ENCODE measurements around the gene PPP6R2. TPM values are rescaled to one million over a fixed set of nuclear protein-coding genes. Genes with fewer than 3 reads are reported as not detected.
A peak's percentile ranks its signal among the peaks of the same experiment; 100 is the strongest.

Gene PPP6R2
- total and polyA plus RNA-seq, 11 donors: 29.6 to 68.1 (median 41.5) TPM

DNA sequence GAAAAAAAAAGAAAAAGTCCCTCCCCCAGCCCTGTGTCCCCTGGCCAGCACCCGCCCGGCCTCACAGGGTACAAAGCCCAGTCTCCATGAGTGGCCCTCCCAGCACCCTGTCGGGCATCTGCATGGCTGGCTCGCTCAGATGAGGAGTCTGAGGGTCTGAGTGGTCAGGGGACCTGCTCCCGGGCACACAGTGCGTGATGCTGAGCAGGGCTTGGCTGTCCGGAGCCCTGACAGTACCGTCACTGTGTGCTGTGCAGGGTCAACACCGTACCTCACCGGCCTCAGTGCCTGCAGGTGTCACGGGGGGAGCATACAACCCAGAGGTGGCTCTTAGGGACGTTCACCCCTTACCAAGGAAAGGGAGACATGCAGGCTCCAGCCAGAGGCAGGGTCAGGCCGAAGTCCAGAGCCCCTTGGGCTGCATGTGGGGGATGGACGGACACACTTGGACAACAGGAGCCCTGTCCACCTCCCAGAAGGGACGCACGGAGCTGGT lies 32.1 kb upstream of the PPP6R2 start:
- H3K36me3 ChIP-seq: no peaks in the 10 kb centered on the region
- H3K4me3 ChIP-seq: no peak overlapping the region
- intact Hi-C loops (cut with DNase I): no loop called here
- H3K27ac ChIP-seq: no peak overlapping the region
- no peaks in the 10 kb centered on the region for H3K27me3 ChIP-seq
- no peak for TF ChIP-seq POLR2A (IDR thresholded peaks at IDR 0.05)
- TF ChIP-seq, protein P1, sequence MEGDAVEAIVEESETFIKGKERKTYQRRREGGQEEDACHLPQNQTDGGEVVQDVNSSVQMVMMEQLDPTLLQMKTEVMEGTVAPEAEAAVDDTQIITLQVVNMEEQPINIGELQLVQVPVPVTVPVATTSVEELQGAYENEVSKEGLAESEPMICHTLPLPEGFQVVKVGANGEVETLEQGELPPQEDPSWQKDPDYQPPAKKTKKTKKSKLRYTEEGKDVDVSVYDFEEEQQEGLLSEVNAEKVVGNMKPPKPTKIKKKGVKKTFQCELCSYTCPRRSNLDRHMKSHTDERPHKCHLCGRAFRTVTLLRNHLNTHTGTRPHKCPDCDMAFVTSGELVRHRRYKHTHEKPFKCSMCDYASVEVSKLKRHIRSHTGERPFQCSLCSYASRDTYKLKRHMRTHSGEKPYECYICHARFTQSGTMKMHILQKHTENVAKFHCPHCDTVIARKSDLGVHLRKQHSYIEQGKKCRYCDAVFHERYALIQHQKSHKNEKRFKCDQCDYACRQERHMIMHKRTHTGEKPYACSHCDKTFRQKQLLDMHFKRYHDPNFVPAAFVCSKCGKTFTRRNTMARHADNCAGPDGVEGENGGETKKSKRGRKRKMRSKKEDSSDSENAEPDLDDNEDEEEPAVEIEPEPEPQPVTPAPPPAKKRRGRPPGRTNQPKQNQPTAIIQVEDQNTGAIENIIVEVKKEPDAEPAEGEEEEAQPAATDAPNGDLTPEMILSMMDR (IDR thresholded peaks at IDR 0.05): no peak
- no peaks in the 10 kb centered on the region for H3K9me3 ChIP-seq
- ATAC-seq (no peak), DNase-seq (peak in 2 of 5 donors; percentile 15 to 63)
- WGBS, 4 donors: 92 to 93% (median 93%) methylated on average over 11 to 16 of the region's 16 CpGs
- H3K4me1 ChIP-seq: peaks cover 0 to 49% (median 25%) of the 10 kb centered on the region in 12 donors

DNA sequence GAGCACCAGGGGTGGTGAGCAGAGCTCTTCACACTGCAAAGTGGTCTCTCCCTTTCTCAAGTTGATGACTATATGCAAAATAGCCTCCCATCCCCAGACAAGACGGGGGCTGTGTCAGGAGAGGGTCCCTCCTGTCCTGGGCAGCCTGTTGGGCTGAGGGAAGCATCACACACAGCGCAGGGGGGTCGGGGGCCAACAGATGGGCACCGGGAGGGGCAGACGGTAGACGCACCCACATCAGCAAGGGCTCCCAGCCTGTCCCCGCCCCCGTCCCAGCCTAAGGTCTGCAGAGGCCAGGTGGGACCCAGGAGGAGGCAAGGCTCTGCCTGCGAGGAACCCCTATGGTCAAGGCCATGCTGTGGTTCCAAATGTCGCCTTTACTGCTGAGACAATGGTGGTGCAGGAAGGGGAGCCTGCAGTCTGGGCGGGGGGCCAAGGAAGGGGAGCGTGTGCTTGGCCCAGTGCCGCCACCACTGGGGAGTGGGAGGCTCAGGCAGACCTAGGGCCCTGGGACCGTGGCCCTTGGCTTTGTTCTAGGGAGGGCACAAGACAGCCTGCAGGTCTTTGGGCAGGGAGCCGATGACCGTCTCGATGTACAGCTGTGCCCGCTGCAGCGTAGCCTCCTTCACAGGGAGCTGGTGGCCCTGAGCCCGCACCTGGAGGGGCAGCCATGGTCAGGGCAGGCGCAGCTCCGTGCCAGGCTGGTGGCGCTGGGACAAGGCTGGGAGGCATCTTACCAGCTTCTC lies 31.3 kb upstream of the PPP6R2 start:
- H3K4me3 ChIP-seq: no peak overlapping the region
- H3K4me1 ChIP-seq: peaks cover 0 to 42% (median 21%) of the 10 kb centered on the region in 12 donors
- H3K27me3 ChIP-seq: no peaks in the 10 kb centered on the region
- no peak for ATAC-seq
- H3K36me3 ChIP-seq: no peaks in the 10 kb centered on the region
- 77 to 85% (median 81%) methylated on average over 12 to 23 of the region's 23 CpGs for WGBS, 4 donors
- intact Hi-C loops (cut with DNase I): no loop called here
- no peak overlapping the region for H3K27ac ChIP-seq
- DNase-seq: peak in 3 of 5 donors; percentile 19 to 45 (median 21)
- no peak for TF ChIP-seq POLR2A (IDR thresholded peaks at IDR 0.05)
- TF ChIP-seq, protein P1 (IDR thresholded peaks at IDR 0.05): no peak
- no peaks in the 10 kb centered on the region for H3K9me3 ChIP-seq

DNA sequence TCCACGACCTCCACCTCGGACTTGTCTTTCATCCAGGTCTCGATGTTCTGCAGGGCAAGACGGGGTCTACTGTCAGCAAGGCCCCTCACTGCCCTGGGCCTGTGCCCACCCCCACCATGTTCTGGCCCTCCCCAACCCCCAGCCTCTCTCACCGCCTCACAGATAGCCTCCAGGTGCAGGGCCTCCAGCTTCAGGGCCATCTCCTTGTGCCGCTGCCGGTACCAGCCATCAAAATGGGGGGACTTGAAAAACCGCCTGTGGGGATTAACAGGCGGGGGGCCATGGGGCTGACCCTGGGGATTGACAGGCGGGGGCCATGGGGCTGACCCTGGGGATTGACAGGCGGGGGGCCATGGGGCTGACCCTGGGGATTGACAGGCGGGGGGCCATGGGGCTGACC lies 30.8 kb upstream of the PPP6R2 start:
- TF ChIP-seq, protein P1 (IDR thresholded peaks at IDR 0.05): no peak
- no peak for TF ChIP-seq POLR2A (IDR thresholded peaks at IDR 0.05)
- Histone ChIP-seq H3K27me3 (no peaks in the 10 kb centered on the region), H3K4me3 (no peak overlapping the region), H3K4me1 (peaks cover 0 to 42% (median 21%) of the 10 kb centered on the region in 12 donors), H3K9me3 (no peaks in the 10 kb centered on the region), H3K27ac (no peak overlapping the region), H3K36me3 (no peaks in the 10 kb centered on the region)
- no peak for DNase-seq
- ATAC-seq: no peak
- 97 to 98% (median 98%) methylated on average over 5 to 11 of the region's 12 CpGs for WGBS, 4 donors
- intact Hi-C loops (cut with DNase I): no loop called here

DNA sequence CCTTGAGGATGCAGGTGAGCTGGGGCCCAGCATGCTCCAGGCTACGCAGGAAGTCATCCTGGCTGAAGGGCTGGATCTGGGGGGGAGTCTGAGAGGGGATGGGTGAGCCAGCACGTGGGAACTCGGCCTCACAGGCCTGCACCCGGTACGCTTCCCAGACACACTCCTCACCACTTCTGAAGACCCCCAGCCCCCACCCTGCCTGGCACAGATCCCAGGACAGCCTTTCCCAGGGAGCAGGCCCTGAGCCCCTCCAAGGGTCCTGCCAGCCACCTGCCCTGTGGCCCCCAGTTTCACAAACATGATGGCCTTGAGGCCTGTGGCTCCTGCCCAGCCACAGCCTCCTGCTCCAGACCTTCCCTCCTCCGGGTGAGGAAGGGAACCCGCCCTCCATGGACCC lies 30.1 kb upstream of the PPP6R2 start:
- DNase-seq (peak in 1 of 5 donors; percentile 15), ATAC-seq (no peak)
- no peak overlapping the region for H3K4me3 ChIP-seq
- no peaks in the 10 kb centered on the region for H3K27me3 ChIP-seq
- H3K36me3 ChIP-seq: no peaks in the 10 kb centered on the region
- intact Hi-C loops (cut with DNase I): no loop called here
- TF ChIP-seq, protein P1 (IDR thresholded peaks at IDR 0.05): no peak
- peaks cover 0 to 39% (median 18%) of the 10 kb centered on the region in 12 donors for H3K4me1 ChIP-seq
- H3K9me3 ChIP-seq: no peaks in the 10 kb centered on the region
- H3K27ac ChIP-seq: no peak overlapping the region
- WGBS, 4 donors: 78 to 100% (median 82%) methylated on average over 2 to 7 of the region's 7 CpGs
